BJ (cell line): ENCODE measurements around the gene DDX25. TPM values are rescaled to one million over a fixed set of nuclear protein-coding genes. Genes with fewer than 3 reads are reported as not detected.

Source experiments
- CTCF ChIA-PET: fragments of 350-600 bp; formaldehyde crosslinking; extraction: SDS; loops from one replicate; lab custom pipeline; 2021; ENCODE audit warnings: antibody characterized with exemption, inconsistent platforms; lab: Yijun Ruan, JAX
- POLR2A ChIA-PET: fragments of 300-600 bp; sonication (Branson Sonifier 250); formaldehyde crosslinking; extraction: SDS; loops from one replicate; lab custom pipeline; 2021; ENCODE audit warnings: antibody characterized with exemption; lab: Charles Lee
- DNase-seq: peaks from one replicate; pipeline ENCODE4 v3.0.0-alpha.2; 2011; ENCODE audit warnings: low read depth
- H3K27me3 ChIP-seq: 2 replicates; pipeline ENCODE4 v1.6.0; 2011; ENCODE audit warnings: low read length; ENCODE audit not compliant: control insufficient read depth, insufficient read depth
- H3K36me3 ChIP-seq: 2 replicates; pipeline ENCODE4 v1.5.1; 2011; ENCODE audit warnings: low read length; ENCODE audit not compliant: control insufficient read depth, insufficient read depth
- H3K4me3 ChIP-seq: 2 replicates; pipeline ENCODE4 v1.5.1; 2011; ENCODE audit warnings: low read depth, mild to moderate bottlenecking, control low read depth, low read length
- polyA plus RNA-seq: library from polyadenylated mRNA; depleted of rRNA; stranded (reverse); fragments of >200 nt; gene quantifications from 2 replicates; pipeline ENCODE4 v1.2.3, GENCODE V29; 2011
- TF ChIP-seq, protein P1 (sequence below): IDR thresholded peaks from 2 replicates; pipeline ENCODE4 v1.5.1; 2011; ENCODE audit warnings: low read depth, mild to moderate bottlenecking, control low read depth, inconsistent platforms, low read length, moderate library complexity; ENCODE audit not compliant: insufficient read depth

Gene DDX25
- polyA plus RNA-seq, 1 experiment: not detected

GRCh38 chr11:125958872-125959400 is 54.6 kb downstream of the DDX25 start:
- Histone ChIP-seq H3K27me3 (no peaks in the 10 kb centered on the region), H3K4me3 (no peak overlapping the region), H3K36me3 (no peaks in the 10 kb centered on the region)
- TF ChIP-seq, protein P1, sequence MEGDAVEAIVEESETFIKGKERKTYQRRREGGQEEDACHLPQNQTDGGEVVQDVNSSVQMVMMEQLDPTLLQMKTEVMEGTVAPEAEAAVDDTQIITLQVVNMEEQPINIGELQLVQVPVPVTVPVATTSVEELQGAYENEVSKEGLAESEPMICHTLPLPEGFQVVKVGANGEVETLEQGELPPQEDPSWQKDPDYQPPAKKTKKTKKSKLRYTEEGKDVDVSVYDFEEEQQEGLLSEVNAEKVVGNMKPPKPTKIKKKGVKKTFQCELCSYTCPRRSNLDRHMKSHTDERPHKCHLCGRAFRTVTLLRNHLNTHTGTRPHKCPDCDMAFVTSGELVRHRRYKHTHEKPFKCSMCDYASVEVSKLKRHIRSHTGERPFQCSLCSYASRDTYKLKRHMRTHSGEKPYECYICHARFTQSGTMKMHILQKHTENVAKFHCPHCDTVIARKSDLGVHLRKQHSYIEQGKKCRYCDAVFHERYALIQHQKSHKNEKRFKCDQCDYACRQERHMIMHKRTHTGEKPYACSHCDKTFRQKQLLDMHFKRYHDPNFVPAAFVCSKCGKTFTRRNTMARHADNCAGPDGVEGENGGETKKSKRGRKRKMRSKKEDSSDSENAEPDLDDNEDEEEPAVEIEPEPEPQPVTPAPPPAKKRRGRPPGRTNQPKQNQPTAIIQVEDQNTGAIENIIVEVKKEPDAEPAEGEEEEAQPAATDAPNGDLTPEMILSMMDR: no peak
- CTCF ChIA-PET: no interaction called here
- no peak for DNase-seq
- POLR2A ChIA-PET: no interaction called here

DNA sequence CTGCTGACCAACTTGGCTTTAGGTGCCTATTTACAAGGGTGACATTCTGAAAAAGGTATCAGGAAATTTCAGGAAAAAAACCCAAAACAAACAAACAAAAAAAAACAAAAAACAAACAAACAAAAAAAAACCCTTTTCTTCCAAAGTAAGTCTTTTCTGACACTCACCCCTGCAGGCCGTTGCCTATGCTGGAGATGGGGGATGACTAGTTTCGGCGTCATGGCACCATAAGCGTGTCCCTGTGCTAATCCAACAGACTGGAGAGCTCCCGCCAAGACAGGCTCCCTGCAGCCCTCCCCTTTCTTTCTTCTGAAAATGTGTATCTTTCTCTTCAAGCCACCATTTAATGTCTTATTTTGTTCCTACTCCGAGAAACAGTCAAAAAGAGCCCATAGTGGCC is 55.2 kb downstream of the DDX25 start:
- DNase-seq: no peak
- Histone ChIP-seq H3K27me3 (no peaks in the 10 kb centered on the region), H3K4me3 (no peak overlapping the region), H3K36me3 (no peaks in the 10 kb centered on the region)
- TF ChIP-seq, protein P1: no peak
- CTCF ChIA-PET: no interaction called here
- POLR2A ChIA-PET: no interaction called here

DNA sequence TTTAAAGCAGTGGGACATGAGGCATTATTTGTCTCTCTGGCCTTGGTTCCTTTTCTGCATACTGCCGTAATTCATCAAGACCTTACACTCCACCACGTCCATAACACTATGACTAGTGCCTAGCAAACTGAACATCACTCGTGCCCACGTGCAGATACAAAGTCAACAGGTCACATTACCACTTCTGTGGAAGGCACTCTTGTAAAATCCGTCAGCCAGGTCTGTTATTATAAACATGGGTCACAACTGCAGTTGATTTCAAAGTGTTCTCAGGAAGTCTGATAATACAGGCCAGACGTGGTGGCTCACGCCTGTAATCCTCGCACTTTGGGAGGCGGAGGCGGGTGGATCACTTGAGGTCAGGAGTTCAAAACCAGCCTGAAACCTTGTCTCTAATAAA is 55.6 kb downstream of the DDX25 start:
- POLR2A ChIA-PET: no interaction called here
- TF ChIP-seq, protein P1: no peak
- CTCF ChIA-PET: no interaction called here
- Histone ChIP-seq H3K4me3 (no peak overlapping the region), H3K27me3 (no peaks in the 10 kb centered on the region), H3K36me3 (no peaks in the 10 kb centered on the region)
- no peak for DNase-seq

- no peak for DNase-seq
- POLR2A ChIA-PET: no interaction called here
- TF ChIP-seq, protein P1: no peak
- H3K36me3 ChIP-seq: no peaks in the 10 kb centered on the region
- no peaks in the 10 kb centered on the region for H3K27me3 ChIP-seq
- CTCF ChIA-PET: no interaction called here
- no peak overlapping the region for H3K4me3 ChIP-seq
These were observed 56.5 kb downstream of the DDX25 start for GRCh38 chr11:125960771-125961170.

GRCh38 chr11:125967515-125967914 is 63.2 kb downstream of the DDX25 start:
- TF ChIP-seq, protein P1: no peak
- Histone ChIP-seq H3K4me3 (no peak overlapping the region), H3K36me3 (no peaks in the 10 kb centered on the region), H3K27me3 (no peaks in the 10 kb centered on the region)
- no peak for DNase-seq
- ChIA-PET CTCF (interaction anchor here (1.0 kb wide), 1 partner anchor 226 kb away, joined by 5 read pairs; no protein-coding TSS in a partner anchor), POLR2A (no interaction called here)
